Retinal pigment epithelial cell (primary cell): Measurements from ENCODE around the gene LANCL3.

Experiments
- DNase-seq: peaks from one replicate; pipeline ENCODE4 v3.0.0-alpha.2; 2010; ENCODE audit warnings: low read depth
- H3K4me3 ChIP-seq: 2 replicates; pipeline ENCODE4 v1.5.1; 2011; ENCODE audit warnings: mild to moderate bottlenecking, low read length, control low read depth, moderate library complexity
- TF ChIP-seq, protein P1 (sequence below): conservative IDR thresholded peaks from 2 replicates; pipeline ENCODE4 v1.5.1; 2011; ENCODE audit warnings: low read depth, low read length, control low read depth, inconsistent platforms

The LANCL3 gene

DNA sequence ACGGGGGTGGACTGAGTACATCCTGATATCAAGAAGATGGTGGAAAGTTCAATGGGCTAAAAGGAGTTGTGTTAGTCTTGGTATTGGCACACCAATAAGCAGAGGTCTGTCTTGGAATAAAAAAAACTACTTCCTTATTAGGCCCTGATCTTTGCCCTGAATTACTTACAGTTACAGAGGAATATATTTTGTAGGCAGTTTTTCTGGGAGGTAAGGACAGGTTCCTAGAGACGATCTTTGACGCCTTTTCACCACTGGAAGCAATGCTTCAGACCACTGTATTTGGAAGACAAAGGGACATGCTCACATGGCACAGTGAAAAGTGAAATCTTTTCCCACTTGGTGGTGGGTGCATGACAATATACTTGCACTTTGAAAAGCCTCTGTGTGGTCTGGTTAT, 113.5 kb downstream of the LANCL3 start:
- TF ChIP-seq, protein P1, sequence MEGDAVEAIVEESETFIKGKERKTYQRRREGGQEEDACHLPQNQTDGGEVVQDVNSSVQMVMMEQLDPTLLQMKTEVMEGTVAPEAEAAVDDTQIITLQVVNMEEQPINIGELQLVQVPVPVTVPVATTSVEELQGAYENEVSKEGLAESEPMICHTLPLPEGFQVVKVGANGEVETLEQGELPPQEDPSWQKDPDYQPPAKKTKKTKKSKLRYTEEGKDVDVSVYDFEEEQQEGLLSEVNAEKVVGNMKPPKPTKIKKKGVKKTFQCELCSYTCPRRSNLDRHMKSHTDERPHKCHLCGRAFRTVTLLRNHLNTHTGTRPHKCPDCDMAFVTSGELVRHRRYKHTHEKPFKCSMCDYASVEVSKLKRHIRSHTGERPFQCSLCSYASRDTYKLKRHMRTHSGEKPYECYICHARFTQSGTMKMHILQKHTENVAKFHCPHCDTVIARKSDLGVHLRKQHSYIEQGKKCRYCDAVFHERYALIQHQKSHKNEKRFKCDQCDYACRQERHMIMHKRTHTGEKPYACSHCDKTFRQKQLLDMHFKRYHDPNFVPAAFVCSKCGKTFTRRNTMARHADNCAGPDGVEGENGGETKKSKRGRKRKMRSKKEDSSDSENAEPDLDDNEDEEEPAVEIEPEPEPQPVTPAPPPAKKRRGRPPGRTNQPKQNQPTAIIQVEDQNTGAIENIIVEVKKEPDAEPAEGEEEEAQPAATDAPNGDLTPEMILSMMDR, result no peak
- no peak for DNase-seq
- H3K4me3 ChIP-seq, result peak overlapping the region; percentile 29

DNA sequence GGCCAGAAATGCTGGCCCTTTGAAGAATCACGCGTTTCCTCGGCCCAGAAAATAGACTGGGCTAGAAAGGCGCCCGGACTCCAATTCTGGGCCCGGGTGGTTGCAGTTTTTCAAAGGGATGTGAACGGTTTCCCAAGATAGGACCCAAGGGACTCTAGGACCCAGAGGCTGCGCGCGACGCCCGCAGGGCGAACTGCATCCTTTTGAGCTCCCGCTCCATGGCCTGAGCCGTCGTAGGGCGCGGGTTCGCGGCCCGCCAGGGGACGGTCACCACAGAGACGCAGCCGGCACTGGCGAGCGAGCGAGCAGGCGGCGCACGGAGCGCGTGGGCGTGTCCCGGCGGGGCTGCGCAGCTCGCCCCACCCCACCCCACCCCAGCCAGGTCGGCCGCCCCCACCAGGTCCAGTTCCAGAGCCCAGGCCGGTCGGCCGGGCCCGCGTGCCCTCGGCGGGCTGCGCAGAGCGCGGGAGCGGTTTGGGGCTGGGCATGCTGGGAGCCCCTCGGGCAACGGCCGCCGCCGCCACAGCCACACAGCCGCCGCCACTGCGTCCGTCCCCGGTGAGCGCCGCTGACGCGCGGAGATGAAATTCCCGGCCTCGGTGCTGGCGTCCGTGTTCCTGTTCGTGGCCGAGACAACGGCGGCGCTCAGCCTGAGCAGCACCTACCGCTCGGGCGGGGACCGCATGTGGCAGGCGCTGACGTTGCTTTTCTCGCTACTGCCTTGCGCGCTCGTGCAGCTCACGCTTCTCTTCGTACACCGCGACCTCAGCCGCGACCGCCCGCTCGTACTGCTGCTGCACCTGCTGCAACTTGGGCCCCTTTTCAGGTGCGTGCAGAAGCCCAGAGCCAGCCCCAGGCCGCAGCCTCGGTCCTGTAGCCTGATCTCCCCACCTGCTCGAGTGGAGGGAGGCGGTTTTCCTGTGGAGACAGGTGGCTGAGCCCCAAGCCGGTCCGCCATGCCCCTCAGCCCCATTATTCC, 114.2 kb downstream of the LANCL3 start, which contains the start of gene XK:
XK (plus strand) TSS at position 411 of the 979 bp plus-strand sequence; CDS start at position 582, 171 bp downstream.
- DNase-seq, result no peak
- peak within 1 kb of the TSS; percentile 35 for H3K4me3 ChIP-seq
- TF ChIP-seq, protein P1, result no peak

DNA sequence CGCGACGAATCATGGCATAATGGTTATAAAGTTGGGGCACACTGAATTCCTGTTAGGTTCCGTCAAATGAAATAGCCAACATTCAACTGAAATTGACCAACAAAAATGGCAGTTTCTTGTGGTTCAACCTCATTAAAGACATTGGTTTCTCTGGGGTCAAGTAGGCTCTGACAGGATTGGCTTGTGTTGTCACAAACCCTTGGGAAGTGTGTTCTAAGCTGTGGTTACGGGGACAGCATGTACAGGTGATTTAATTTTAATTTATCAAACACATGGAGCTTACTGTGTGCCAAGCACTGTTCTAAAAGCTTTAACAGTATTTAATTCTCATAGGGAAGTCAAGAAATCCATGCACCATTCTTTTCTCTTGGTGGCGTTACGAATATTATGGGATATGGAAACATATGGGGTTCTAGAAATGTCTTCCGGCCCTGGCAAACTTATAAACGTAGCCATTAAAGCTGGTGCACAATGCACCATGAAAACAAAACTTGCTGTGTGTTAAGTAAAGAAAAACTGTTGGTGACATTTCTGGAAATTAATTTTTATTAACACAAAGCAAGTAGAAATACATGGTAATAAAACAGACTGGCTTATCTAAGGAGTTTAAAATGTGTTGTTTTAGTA, 115.0 kb downstream of the LANCL3 start:
- H3K4me3 ChIP-seq, result peak overlapping the region; percentile 35
- DNase-seq, result no peak
- TF ChIP-seq, protein P1, result no peak

DNA sequence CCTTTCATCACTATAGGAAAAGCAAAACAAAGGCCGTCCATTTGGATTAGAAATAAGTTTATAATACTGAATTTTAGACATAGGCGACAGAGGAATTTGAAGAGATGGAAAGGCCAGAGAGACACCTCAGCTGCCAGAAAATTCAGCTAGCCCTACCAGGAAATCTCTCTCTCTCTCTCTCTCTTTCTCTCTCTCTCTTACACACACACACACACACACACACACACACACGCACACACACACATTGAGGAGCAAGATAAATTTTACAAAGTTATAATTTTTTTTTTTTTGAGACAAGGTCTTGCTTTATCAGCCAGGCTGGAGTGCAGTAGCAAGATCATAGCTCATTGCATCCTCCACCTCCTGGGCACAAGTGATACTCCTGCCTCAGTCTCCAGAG, 115.5 kb downstream of the LANCL3 start:
- TF ChIP-seq, protein P1, result no peak
- H3K4me3 ChIP-seq, result no peak overlapping the region
- DNase-seq, result no peak

DNA sequence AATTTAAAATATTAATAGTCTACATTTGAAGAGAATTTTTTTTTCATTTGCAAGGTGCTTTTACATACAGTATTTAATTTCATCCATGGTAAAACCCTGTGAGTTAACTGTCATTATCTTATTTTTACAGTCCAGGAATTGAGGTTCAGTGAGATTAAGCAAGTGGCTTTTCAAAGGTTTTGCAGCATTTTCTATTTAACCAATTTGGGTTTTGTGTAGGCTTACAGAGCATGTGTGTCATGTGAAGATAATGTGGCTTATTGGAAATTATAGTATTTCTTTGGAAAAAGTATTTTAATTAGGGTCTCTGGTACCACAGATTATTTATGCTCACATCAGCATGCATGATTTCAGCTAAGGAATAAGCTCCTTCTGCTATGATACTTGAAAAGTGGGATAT, 118.7 kb downstream of the LANCL3 start:
- H3K4me3 ChIP-seq, result no peak overlapping the region
- TF ChIP-seq, protein P1, result no peak
- DNase-seq, result no peak

DNA sequence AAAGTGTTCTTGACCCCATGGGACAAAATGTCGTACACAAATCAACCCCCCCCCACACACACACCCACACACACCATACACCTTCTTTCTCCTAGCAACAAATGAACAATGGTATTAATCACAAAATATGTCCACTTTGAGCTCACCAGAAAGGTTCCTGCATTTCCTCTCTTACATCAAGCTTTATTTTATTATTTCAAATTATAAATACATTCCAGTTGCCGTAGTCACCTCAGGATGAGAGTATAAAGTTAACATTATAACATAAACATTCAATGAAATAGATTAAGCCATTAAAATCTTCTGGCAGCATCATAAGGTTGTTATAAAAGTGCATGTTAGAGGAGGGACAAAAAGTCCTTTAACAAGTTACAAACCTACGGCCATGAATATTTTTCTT, 121.5 kb downstream of the LANCL3 start:
- H3K4me3 ChIP-seq, result no peak overlapping the region
- TF ChIP-seq, protein P1, result no peak
- no peak for DNase-seq
